GM21723 (cell line): ENCODE measurements around the gene STOML3.

Experiments used
- ATAC-seq: cut with Tn5 transposase; IDR thresholded peaks from one replicate; pipeline ENCODE4 v1.9.1; 2021; ENCODE audit warnings: mild to moderate bottlenecking, moderate library complexity; ENCODE audit not compliant: unreplicated experiment

The STOML3 gene

DNA sequence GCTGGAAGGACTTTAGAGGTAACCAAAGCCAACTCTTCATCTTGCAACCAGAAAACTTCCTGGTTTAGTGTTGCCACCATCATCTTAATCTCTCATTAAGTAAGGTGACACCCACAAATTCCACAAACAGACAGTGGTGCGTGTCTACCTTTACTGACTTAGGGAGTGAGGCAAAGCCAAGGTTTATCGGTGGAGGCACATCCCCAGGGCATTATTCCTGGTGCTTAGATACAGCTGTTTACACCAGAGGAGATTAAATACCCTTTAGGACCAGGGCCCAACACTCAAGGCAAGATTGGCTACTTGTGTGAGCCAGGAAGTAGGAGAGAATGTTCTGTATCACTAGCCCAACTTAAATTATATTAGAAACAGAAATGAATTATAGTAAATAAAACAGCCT lies 9.5 kb downstream of the STOML3 start:
- ATAC-seq: no peak

DNA sequence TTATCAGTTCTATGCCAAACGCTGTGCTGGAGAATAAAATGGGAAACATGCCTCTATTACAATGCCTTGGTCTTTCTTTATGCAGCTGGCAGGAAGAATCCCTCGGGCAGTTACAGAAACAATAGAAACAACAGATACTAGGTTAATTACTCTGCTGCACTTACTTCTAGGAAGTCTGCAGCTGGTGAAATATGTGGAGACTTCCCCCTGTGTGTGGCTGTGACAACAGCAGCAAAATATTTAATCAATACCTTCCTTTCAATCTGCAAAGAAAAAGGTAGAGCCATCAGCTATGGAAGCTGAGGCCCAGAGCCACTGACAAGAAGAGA lies 9.9 kb downstream of the STOML3 start:
- no peak for ATAC-seq

DNA sequence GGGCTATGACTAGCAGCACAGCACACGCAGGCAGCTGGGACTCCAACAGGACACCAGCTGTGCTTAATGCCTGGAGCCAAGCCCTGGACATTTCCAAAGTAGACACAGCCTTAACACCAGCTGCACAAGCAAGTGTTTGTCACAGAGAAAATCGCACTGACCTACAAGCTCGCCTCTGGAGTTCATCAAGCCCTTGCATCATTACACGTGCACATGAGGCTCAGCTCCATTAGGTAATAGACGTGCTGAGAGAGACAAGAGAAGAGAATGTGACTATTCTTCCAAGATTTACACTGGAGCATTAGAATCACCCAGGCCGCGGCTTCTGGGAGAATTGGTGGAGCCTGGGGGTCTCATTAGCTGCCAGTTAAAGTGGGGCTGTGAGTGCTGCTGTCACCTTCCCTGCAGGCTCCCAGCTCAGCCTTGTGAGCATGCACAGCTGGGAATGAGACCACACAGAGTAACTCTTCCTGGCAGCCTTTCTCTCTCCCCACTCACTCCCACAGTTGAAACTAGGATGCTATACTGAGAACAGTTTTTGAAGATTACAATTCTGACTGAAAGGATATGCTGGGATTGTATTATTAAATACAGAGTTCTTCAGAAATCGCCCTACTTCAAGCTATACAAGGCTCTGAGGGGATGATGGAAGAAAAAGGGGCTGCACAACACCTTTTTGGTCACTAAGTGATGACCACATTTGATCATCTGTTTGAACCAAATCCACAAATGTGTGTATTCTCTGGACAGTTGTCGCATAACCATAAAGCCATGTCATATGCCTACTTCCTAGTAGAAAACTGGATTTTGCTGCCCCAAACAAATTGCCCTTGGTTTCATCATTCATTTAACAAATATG lies 10.5 kb downstream of the STOML3 start:
- no peak for ATAC-seq

DNA sequence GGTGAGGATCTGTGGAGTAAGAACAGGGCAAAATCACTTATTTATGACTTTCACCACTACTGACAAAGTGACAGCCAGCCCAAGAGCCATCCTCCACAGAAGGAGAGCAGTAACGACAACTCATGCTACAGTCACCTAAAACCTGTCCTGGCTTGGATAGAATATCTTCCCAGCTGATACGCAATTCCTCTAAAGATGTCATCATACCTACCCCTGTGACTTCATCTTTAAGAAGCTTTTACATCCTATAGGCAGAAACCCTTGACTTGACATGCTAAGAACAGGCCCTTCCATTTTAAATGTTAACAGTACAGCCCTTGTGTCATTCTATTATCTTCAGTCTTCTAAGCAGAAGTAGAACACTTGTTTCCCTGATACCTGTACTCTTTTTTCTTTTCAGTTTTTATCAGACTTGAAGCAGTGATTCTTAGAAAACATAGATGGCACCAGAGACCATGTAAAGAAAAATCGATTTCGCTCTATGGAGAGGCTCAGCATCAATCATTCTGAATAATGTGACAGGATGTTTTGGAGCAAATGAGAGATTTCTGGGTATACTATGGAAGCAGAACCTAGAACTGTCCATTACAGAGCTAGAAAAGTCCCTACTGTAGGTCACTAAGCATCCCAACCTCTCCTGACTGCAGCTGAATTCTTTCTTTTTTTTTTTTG lies 20.1 kb downstream of the STOML3 start:
- no peak for ATAC-seq

DNA sequence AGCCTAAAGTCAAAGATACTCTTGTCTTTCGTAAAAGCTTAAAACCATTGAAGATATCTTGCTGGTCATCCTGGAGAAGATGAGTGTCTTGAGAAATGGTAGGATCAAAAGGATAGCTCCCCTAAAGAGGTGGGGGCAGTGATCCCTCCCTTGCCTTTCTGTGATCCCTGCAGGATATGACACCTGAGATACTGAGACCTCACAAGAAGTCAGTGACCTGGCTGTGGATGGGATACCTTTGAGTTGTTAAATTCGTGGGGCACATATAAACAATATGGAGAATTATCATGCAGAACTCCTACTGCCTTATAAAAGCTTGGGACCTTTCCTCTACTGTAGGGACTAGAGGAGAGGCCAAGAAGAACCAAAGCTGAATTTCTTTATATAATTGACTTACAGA lies 21.4 kb downstream of the STOML3 start:
- ATAC-seq: no peak

DNA sequence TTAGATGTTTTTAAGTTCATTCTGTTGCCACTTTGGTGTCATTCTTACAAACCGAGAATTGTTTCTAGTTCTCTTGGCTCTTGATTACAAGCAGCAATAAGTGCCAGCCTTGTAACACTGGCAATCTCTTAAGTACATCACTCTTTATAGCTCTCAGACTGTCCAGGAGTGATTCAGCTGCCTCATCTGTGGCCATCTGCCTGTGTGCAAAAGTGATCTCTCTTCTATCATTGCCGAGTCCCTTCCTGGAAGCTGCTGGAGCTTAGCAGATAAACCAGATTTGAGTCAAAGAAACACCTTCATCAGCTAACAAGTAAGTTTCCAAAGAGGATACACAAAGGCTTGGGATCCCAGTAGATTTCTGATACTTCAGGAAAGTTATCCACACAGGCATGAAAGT lies 23.2 kb downstream of the STOML3 start:
- no peak for ATAC-seq

DNA sequence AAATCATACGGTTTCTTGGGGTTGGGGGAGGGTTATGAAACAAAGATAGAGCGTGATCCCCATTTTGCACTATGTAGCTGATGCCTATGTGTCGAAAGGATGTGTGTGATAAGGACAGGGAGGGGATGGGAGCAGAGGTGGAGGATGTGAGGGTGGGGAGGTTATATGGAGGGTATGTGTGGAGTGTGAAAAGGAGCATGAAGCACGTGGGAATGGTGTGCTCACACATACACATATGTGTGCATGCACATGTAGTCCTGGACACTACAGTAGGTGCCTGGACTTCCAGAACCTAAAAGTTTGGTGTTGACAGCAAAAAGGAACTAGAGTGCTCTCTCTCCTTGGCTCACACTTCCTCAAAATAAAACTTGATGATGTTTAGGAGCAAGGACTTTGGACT lies 25.4 kb downstream of the STOML3 start:
- ATAC-seq: no peak

DNA sequence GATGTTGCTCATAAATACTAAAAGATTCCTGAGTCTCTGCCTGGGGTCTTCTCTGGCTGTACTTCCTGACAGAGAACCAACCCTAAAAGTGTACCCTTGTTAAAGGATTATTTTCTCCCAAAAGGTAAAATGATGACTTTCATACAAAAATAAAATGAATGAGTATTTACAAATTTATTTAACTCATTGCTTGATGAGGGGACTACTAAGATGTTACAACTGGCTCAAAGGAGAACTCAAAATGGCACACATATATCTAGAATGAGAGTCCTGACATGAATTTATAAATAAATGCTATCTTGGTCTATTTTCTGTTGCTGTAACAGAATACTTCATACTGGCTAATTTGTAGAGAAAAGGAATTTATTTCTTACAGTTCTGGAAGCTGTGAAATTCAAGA lies 30.5 kb downstream of the STOML3 start:
- ATAC-seq: no peak

DNA sequence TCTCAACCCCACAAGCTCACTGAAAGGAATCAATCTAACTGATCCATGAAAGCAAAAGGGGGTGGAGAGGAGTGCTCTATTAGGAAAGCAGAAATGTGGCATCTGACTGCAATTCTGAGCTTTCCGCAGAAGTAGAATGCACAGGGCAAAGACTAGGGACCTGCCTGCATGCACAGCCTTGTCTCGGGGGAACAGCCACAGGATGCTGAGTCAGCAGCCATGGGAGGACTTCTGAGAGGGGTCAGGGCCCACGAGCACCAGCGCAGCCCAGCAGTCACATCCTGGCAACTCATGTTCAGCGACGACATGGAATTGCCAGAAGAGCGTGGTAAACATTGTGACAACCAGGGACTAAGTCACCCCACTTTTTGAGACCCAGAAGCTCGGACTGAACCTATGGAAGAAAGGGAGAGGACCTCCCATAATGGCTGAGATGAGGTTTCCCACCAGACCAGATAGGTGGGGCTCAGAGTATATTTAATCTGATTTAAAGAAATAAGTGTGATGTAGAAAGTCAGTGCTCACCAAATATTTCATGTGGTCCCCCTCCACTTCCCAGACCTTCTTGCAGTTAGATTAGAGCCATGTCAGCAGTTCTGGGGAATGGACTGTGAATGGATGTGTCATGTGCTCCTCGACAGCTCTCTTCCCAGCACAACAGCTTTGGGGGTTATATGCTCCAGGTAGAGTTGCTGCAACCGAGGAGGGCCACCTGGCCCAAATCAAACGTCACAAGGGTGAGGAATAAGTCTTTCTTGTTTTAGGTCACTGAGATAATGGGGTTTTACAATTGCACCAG lies 32.6 kb downstream of the STOML3 start:
- no peak for ATAC-seq

DNA sequence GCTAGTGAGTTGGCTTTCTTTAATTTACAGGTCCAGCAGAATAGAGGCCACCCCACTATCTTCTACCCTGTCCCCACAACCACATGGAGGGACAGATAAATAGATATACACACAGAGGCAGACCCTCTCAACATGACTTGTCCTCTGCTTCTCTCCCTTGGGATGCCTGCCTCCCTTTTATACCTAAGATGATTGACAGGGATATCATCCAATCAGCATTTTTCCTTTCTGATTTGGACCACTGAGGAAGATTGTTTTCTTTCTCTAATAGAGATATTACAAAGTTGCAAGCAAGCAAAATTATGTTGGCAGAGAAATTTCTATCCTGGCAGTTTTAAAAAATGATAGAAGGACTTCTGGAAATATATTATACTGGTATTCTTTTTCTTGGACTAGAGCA lies 35.8 kb downstream of the STOML3 start:
- ATAC-seq: no peak

DNA sequence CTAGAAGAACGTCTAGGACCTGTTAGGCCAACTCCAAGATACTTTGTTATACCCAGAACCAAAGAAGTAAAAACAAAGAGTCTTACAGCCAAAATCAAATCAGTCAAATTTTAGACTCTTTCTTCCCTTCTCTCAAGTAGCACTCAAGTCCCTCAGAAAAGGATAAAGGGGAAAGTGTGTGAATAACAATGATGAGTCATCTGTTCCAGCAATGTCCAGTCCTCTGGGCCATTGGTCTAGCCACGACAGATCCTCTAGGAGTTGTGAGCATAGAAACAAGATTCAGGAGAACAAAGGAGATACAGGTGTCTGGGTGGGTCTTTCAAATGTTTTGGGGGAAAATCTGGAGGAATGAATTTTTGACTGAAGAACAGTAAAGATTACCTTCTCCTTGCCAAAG lies 36.3 kb downstream of the STOML3 start:
- ATAC-seq: no peak

DNA sequence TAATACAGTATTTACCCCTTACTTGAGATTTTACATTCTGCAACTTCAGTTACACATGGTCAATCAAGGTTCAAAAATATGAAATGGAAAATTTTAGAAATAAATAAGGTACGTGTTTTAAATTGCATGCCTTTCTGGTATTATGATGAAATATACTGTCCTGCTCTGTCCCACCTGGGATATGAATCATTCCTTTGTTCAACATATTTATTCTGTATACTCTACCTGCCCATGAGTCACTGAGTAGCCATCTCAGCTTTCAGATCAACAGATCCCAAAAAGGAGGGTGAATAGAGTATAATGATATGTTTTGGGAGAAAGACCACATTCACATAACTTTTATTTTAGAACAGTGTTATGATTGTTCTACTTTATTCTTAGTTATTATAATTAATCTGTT lies 37.8 kb downstream of the STOML3 start:
- no peak for ATAC-seq

DNA sequence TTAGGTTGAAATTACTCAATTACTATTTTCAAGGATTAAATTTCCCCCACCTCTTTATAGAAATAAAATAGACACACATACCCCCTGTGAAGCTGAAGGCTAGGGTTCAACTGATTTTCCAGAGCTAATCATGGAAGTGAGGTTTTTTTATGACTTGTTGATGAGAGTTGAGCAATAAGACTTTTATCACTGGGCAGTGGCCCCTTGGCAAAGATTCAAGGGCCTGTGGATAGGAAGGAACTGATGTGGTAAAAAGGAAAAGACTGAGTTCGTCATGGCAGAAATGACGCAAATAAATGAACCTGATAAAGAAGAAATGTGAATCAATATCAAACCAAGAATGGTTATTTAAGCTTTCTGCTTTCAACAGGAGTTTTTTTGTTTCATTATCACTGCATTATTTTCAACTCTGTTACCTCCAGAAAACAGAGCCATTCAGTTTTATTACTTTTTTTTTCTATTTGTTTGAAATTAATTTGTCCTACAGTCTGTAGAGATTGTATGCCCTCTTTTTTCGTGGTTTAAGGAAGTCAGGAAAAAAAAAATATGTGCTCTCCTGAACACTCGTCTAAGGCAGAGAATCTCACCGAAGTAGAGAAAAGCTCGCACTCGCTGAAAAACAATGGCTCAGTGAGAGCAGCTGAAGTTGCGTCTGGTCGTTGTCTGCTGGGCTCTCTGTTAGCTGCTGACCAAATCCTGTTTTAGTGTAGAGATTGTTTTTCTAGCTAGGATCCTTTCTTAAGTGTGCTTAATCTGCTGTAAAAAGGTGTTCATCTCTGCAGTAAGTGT lies 38.9 kb downstream of the STOML3 start:
- no peak for ATAC-seq

DNA sequence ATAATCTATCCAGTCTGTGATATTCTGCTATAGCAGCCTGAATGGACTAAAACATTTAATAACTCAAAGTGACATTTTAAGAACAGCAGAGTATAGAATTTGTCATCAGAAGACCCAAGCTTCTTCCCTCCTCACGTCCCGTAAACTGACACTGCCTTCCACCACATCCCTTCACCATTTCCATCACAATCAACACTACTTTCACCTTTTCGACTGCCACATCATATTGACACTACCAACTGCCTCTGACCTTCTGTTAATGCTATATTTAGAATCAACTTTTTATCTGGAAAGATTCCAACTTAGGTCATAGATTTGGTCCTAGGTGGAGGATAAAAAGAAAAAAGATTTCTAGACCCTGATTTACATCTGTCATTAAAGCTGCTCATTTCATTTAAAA lies 39.6 kb downstream of the STOML3 start:
- no peak for ATAC-seq

DNA sequence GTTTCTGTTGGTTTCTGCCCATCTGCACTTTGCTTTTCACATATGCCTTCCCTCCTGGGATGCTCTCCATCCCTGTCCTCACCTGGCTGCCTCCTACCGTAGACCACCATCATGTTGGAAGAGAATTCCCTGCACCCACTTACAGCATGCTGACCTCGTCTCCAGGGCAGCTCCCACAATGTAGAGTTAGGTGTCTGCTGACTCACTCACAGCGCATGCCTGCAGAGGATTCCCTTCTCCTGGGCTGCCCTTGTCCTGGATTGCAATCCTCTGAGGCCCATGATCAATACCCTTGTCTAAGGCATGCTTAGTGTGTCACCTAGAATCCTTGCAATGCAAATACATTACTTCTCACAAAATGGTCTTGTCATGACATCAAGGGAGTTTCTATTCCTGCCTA lies 43.6 kb downstream of the STOML3 start:
- no peak for ATAC-seq

DNA sequence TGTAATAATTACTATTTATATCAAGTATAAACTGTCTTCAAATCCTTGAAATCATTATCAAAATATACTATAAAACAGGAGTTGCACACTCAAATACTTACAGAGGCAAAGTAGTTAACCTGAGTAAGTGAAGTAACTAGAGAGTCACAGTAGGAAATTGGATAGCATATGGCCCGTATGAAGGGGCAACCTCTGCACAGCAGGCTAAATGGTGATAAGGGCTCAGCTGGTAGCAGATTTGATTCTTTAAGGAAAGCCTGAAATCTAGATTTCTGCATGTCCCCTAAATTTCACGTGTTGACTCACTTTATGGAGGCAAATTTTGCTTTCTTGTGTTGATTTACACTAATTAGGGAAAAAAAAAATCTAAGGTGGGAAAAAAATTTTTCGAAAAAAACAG lies 46.4 kb downstream of the STOML3 start:
- ATAC-seq: no peak

DNA sequence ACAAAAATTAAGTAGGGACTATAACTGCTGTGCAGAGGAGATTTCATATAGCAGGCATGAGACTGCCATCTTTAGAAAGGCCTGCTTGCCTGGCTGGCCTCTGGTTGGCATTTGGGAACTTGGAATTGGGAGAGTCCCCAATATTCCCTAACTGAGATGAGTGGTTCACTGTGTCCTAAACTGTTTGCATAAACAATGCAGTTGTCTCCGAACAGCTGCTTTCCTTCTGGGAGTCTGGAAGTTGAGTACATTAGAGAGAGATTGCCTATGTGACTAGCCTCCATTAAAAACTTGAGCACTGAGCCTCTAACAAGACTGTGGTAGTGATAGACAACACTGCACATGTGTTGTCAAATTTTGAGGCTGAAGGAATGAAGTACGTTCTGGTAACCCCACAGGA lies 47.4 kb downstream of the STOML3 start:
- no peak for ATAC-seq

DNA sequence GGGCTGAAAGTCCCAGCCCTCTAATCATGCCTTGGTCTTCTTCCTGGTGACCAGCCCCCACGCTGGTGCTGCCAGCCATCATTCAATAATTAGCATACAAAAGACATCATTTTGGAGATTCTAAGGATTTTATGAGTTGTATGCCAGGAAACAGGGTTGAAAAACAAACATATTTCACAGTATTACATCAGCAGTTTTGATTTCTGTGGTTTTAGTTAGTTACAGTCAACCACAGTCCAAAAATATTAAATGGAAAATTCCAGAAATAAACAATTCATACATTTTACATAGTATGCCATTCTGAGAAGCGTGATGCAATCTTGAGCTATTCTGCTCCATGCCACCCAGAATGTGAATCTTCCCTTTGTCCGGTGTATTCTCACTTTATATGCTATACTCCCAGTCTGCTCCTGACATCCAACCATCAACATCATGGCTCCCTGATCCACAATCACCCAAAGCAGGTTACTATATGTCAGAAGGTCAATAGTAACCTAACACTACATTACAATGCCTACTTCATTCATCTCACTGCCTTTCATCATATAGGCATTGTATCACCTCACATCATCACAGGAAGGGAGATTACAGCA lies 49.2 kb downstream of the STOML3 start:
- ATAC-seq: no peak

DNA sequence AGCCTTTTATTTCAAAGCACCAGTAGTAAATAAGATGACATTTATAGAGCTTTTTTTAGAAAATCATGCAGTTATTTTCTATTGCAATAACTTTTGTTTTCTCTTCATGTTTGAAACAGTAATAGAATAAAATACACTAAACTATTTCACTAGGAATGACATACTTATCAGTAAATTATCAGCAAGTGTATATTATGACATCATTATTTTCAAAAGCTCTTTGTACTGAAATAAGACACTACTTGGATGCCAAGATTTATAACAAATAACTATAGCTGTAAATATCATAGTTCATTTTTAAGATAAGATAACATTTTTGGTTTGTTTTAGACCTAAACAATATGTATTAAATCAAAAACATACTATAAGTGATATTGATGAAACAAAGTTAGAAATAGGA lies 56.8 kb downstream of the STOML3 start:
- ATAC-seq: no peak

DNA sequence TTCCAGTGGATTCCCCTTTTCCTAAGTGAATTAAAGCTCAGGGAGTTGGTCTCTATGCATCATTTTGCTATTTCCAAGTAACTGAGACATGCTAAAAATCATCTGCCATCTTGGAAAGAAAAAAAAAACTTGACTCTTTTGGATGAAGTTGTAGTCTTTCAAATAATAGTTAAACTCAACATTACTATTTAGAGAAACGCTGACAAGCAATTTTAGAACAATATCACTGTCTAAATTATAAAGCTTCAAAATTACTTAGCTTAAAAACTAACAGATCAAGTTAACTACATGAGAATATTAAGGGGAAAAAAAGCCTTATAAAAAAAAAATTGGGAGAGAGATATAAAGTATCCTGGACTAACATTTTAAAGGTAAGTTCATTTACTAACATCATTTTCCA lies 68.5 kb downstream of the STOML3 start:
- no peak for ATAC-seq

DNA sequence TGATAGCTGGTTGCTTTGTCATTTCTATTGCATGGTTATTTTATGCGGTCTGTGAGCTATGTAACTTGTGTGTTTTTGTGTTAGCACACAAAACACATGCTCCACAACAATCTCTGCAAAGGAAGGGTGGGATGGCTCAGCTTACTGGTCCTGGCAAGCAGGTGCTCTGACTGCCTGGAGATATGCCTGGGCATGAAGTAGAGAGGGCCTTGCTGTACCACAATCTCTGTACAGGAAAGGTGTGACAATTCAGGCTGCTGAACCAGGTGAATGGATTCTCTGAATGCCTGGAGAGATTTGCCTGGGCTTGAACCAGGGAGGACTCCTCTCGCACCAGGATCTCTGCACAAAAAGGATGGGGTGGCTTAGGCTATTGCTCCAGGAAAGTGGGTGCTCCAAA lies 69.5 kb downstream of the STOML3 start:
- no peak for ATAC-seq
